ENCODE measurements around the gene KLF9. TPM values are rescaled to one million over a fixed set of nuclear protein-coding genes. Genes with fewer than 3 reads are reported as not detected.

The KLF9 gene
- total RNA-seq, 1 experiment from 2014 or later: not detected

GRCh38 chr9:70429899-70430298 is 15.4 kb upstream of the KLF9 start:
- DNase-seq: no peak
- no peak overlapping the region for H3K4me3 ChIP-seq (ENCODE audit: low read length)
- H3K4me1 ChIP-seq (ENCODE audit: low read length): no peaks in the 10 kb centered on the region
- H3K9me3 ChIP-seq (ENCODE audit: low read length): no peaks in the 10 kb centered on the region
- no peak overlapping the region for H2AFZ ChIP-seq (ENCODE audit: low read length)
- no peaks in the 10 kb centered on the region for H3K27me3 ChIP-seq (ENCODE audit: low read length)
- no peak overlapping the region for H3K9ac ChIP-seq (ENCODE audit: low read length)
- no peak overlapping the region for H3K4me2 ChIP-seq (ENCODE audit: low read depth, low read length, poor library complexity, severe bottlenecking)
- H3K79me2 ChIP-seq (ENCODE audit: low read length): no peaks in the 10 kb centered on the region
- H3K27ac ChIP-seq (ENCODE audit: low read length): no peak overlapping the region
- H3K9me2 ChIP-seq (replicated peaks; ENCODE audit: insufficient read depth, low read length): no peaks in the 10 kb centered on the region
- no peaks in the 10 kb centered on the region for H3K36me3 ChIP-seq (ENCODE audit: insufficient read depth, low read length)
- no peaks in the 10 kb centered on the region for H4K20me1 ChIP-seq (ENCODE audit: insufficient read depth, low read depth, low read length)

- Histone ChIP-seq H3K27ac (ENCODE audit: low read length) (no peak overlapping the region), H3K9me3 (ENCODE audit: low read length) (no peaks in the 10 kb centered on the region), H3K4me3 (ENCODE audit: low read length) (no peak overlapping the region), H3K36me3 (ENCODE audit: insufficient read depth, low read length) (no peaks in the 10 kb centered on the region), H3K27me3 (ENCODE audit: low read length) (no peaks in the 10 kb centered on the region), H3K9me2 (replicated peaks; ENCODE audit: insufficient read depth, low read length) (no peaks in the 10 kb centered on the region), H3K4me1 (ENCODE audit: low read length) (no peaks in the 10 kb centered on the region), H3K4me2 (ENCODE audit: low read depth, low read length, poor library complexity, severe bottlenecking) (no peak overlapping the region), H3K79me2 (ENCODE audit: low read length) (no peaks in the 10 kb centered on the region), H3K9ac (ENCODE audit: low read length) (no peak overlapping the region), H2AFZ (ENCODE audit: low read length) (no peak overlapping the region), H4K20me1 (ENCODE audit: insufficient read depth, low read depth, low read length) (no peaks in the 10 kb centered on the region)
- DNase-seq: no peak
These were observed 14.3 kb upstream of the KLF9 start for GRCh38 chr9:70428781-70429180.

- H3K27me3 ChIP-seq (ENCODE audit: low read length): no peaks in the 10 kb centered on the region
- H3K9me2 ChIP-seq (replicated peaks; ENCODE audit: insufficient read depth, low read length): no peaks in the 10 kb centered on the region
- H3K27ac ChIP-seq (ENCODE audit: low read length): no peak overlapping the region
- H3K36me3 ChIP-seq (ENCODE audit: insufficient read depth, low read length): no peaks in the 10 kb centered on the region
- H4K20me1 ChIP-seq (ENCODE audit: insufficient read depth, low read depth, low read length): no peaks in the 10 kb centered on the region
- no peaks in the 10 kb centered on the region for H3K79me2 ChIP-seq (ENCODE audit: low read length)
- no peak overlapping the region for H3K9ac ChIP-seq (ENCODE audit: low read length)
- H2AFZ ChIP-seq (ENCODE audit: low read length): no peak overlapping the region
- no peak overlapping the region for H3K4me3 ChIP-seq (ENCODE audit: low read length)
- no peak for DNase-seq
- no peaks in the 10 kb centered on the region for H3K9me3 ChIP-seq (ENCODE audit: low read length)
- H3K4me2 ChIP-seq (ENCODE audit: low read depth, low read length, poor library complexity, severe bottlenecking): no peak overlapping the region
- H3K4me1 ChIP-seq (ENCODE audit: low read length): no peaks in the 10 kb centered on the region
These were observed 12.9 kb upstream of the KLF9 start for GRCh38 chr9:70427161-70427945.

GRCh38 chr9:70425192-70425591 is 10.7 kb upstream of the KLF9 start:
- Histone ChIP-seq H3K4me2 (ENCODE audit: low read depth, low read length, poor library complexity, severe bottlenecking) (no peak overlapping the region), H2AFZ (ENCODE audit: low read length) (no peak overlapping the region), H3K9ac (ENCODE audit: low read length) (no peak overlapping the region), H3K36me3 (ENCODE audit: insufficient read depth, low read length) (no peaks in the 10 kb centered on the region), H3K4me1 (ENCODE audit: low read length) (peaks cover 6% of the 10 kb centered on the region), H3K27me3 (ENCODE audit: low read length) (no peaks in the 10 kb centered on the region), H3K27ac (ENCODE audit: low read length) (no peak overlapping the region), H4K20me1 (ENCODE audit: insufficient read depth, low read depth, low read length) (no peaks in the 10 kb centered on the region), H3K79me2 (ENCODE audit: low read length) (no peaks in the 10 kb centered on the region), H3K9me3 (ENCODE audit: low read length) (no peaks in the 10 kb centered on the region), H3K4me3 (ENCODE audit: low read length) (no peak overlapping the region), H3K9me2 (replicated peaks; ENCODE audit: insufficient read depth, low read length) (no peaks in the 10 kb centered on the region)
- no peak for DNase-seq

GRCh38 chr9:70422371-70423043 is 8.1 kb upstream of the KLF9 start:
- no peak overlapping the region for H3K4me3 ChIP-seq (ENCODE audit: low read length)
- no peak for DNase-seq
- H4K20me1 ChIP-seq (ENCODE audit: insufficient read depth, low read depth, low read length): no peaks in the 10 kb centered on the region
- H3K27me3 ChIP-seq (ENCODE audit: low read length): no peaks in the 10 kb centered on the region
- H3K27ac ChIP-seq (ENCODE audit: low read length): no peak overlapping the region
- H3K79me2 ChIP-seq (ENCODE audit: low read length): no peaks in the 10 kb centered on the region
- H3K4me2 ChIP-seq (ENCODE audit: low read depth, low read length, poor library complexity, severe bottlenecking): no peak overlapping the region
- peaks cover 28% of the 10 kb centered on the region for H3K4me1 ChIP-seq (ENCODE audit: low read length)
- no peaks in the 10 kb centered on the region for H3K9me2 ChIP-seq (replicated peaks; ENCODE audit: insufficient read depth, low read length)
- H3K36me3 ChIP-seq (ENCODE audit: insufficient read depth, low read length): no peaks in the 10 kb centered on the region
- no peak overlapping the region for H3K9ac ChIP-seq (ENCODE audit: low read length)
- no peak overlapping the region for H2AFZ ChIP-seq (ENCODE audit: low read length)
- H3K9me3 ChIP-seq (ENCODE audit: low read length): no peaks in the 10 kb centered on the region

- Histone ChIP-seq H3K4me1 (ENCODE audit: low read length) (peaks cover 28% of the 10 kb centered on the region), H3K79me2 (ENCODE audit: low read length) (no peaks in the 10 kb centered on the region), H3K9me3 (ENCODE audit: low read length) (no peaks in the 10 kb centered on the region), H3K4me2 (ENCODE audit: low read depth, low read length, poor library complexity, severe bottlenecking) (no peak overlapping the region), H3K27ac (ENCODE audit: low read length) (no peak overlapping the region), H3K9me2 (replicated peaks; ENCODE audit: insufficient read depth, low read length) (no peaks in the 10 kb centered on the region), H3K9ac (ENCODE audit: low read length) (no peak overlapping the region), H3K4me3 (ENCODE audit: low read length) (no peak overlapping the region), H4K20me1 (ENCODE audit: insufficient read depth, low read depth, low read length) (no peaks in the 10 kb centered on the region), H3K27me3 (ENCODE audit: low read length) (no peaks in the 10 kb centered on the region), H3K36me3 (ENCODE audit: insufficient read depth, low read length) (no peaks in the 10 kb centered on the region), H2AFZ (ENCODE audit: low read length) (no peak overlapping the region)
- DNase-seq: no peak
These were observed 7.1 kb upstream of the KLF9 start for GRCh38 chr9:70421272-70422180.

- DNase-seq: no peak
- no peaks in the 10 kb centered on the region for H3K36me3 ChIP-seq (ENCODE audit: insufficient read depth, low read length)
- H3K27me3 ChIP-seq (ENCODE audit: low read length): no peaks in the 10 kb centered on the region
- H3K9ac ChIP-seq (ENCODE audit: low read length): 0 out of 2 replicates have a peak overlapping the region, but pooled peaks have one; percentile 39
- H3K27ac ChIP-seq (ENCODE audit: low read length): no peak overlapping the region
- H3K4me3 ChIP-seq (ENCODE audit: low read length): peak overlapping the region; percentile 63
- peak overlapping the region; percentile 85 for H3K4me2 ChIP-seq (ENCODE audit: low read depth, low read length, poor library complexity, severe bottlenecking)
- H3K9me3 ChIP-seq (ENCODE audit: low read length): no peaks in the 10 kb centered on the region
- H4K20me1 ChIP-seq (ENCODE audit: insufficient read depth, low read depth, low read length): no peaks in the 10 kb centered on the region
- 0 out of 2 replicates have a peak overlapping the region, but pooled peaks have one; percentile 97 for H2AFZ ChIP-seq (ENCODE audit: low read length)
- no peaks in the 10 kb centered on the region for H3K79me2 ChIP-seq (ENCODE audit: low read length)
- H3K9me2 ChIP-seq (replicated peaks; ENCODE audit: insufficient read depth, low read length): no peaks in the 10 kb centered on the region
- peaks cover 28% of the 10 kb centered on the region for H3K4me1 ChIP-seq (ENCODE audit: low read length)
These were observed 6.2 kb upstream of the KLF9 start for GRCh38 chr9:70420441-70421271.
